Renal cortical epithelial cell (primary cell): ENCODE results near the gene G6PC3. TPM values are rescaled to one million over a fixed set of nuclear protein-coding genes. Genes with fewer than 3 reads are reported as not detected.
"Not testable (repeated sequence)": the region's sequence is repeated elsewhere in the genome, so short reads cannot be mapped to it uniquely, and the experiment has no call there.

ENCODE experiments used
- DNase-seq: peaks from one replicate; pipeline ENCODE4 v3.0.0-alpha.2; 2011; ENCODE audit warnings: low read depth
- total RNA-seq: library from RNA; depleted of rRNA; stranded (reverse); fragments of >200 nt; gene quantifications from 2 replicates; pipeline ENCODE4 v1.2.3, GENCODE V29; 2014

Gene G6PC3
- total RNA-seq, result 15.8 and 54.2 TPM in 2 replicates

DNA sequence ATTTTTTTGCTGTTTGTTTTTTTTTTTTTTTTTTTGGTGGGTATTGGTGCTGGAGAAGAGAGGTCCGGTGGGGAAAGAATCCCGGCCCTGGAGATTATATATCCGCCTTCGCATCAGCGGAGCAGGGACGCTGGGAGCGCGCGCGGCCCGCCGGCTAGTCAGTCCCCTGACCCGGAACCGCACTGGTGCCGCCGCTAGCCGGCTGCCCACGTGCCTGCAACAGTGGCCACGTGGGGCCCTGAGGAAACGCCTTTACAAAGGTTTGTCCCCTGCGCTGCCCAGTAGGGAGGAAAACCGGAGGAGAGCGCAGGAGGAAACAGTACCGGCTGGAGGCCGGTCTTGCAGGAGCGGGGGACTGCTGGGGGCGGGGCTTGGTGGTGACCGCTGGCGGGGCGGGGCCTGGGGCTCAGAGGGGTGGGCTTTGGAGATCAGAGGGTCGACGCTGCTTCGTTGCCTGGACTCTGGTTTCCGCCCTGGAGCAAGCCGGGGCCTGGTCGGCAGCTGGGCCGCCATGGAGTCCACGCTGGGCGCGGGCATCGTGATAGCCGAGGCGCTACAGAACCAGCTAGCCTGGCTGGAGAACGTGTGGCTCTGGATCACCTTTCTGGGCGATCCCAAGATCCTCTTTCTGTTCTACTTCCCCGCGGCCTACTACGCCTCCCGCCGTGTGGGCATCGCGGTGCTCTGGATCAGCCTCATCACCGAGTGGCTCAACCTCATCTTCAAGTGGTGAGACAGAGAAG lies at the start of gene G6PC3:
Gene G6PC3 (plus strand): TSS at position 281 of the 743 bp plus-strand sequence. CDS start 231 bp downstream, at position 512.
- DNase-seq, result peak; percentile 93

DNA sequence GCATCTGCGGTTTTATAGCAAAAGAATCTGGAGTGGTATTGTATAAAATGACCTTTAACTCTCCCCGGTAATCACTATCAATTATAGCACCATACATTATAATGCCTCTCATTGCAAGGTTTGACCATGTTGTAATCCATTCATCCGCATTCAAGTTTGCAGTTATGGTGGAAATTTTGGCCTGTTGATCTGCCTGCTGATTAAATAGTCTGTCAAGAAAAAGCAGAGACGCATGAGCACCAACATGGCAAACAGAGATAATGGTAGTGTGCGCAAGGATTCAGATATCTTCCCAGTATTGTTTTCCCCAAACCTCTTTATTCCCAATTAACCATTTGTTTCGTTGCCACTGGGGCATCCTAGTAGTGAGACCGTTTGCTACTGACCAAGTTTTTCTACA lies 49.3 kb upstream of the G6PC3 start:
- not testable (repeated sequence) for DNase-seq

GRCh38 chr17:44022246-44022645 lies 48.3 kb upstream of the G6PC3 start:
- no peak for DNase-seq

- no peak for DNase-seq
Measured at GRCh38 chr17:44023545-44024270, 46.8 kb upstream of the G6PC3 start.

DNA sequence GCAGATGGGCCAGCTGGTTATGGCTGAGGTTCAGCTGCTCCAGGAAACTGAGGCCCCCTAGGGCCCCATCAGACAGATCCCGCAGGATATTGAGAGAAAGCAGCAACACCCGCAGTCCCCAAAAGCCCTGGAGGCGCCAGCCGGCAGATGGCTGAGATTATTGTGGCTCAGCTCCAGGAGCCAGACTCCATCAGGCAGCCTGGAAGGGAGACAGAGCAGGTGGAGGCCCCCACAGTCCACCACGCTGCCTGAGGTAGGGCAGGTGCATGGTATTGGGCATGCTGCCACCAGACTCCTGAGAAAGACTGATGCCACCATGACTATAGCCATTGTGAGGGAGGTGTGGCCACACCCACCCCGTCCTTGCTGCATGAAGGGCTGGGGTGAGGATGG lies 46.3 kb upstream of the G6PC3 start:
- DNase-seq, result no peak

GRCh38 chr17:44024853-44025252 lies 45.7 kb upstream of the G6PC3 start:
- DNase-seq, result no peak

- DNase-seq, result no peak
Measured at GRCh38 chr17:44029736-44030135, 40.8 kb upstream of the G6PC3 start.

GRCh38 chr17:44030482-44030881 lies 40.1 kb upstream of the G6PC3 start:
- DNase-seq, result no peak

DNA sequence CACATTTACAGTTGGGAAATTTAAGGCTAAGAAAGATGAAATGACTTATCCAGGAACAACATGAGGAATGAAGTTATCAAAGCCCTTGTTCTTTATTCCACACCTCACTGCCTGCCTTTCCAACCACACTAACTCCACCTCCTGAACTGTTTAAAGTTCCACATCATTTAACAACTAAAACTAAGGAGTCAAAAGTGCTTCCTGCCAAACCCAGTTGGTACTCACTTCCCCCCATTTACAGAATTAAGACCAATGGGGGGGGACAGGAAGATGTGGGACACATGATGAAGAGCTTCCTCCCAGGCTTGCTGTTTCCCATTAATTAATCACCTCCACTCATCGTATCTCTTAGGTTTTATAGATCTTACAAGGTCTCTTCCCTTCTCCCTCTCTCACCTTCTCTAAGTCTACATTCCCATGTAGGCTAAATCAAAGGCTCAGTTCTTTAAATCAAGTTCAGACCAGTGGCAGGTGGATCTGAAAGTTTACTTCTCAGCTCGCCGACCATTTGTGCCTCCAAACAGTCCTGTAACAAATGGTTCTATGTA lies 36.6 kb upstream of the G6PC3 start:
- DNase-seq, result peak; percentile 69

GRCh38 chr17:44034688-44035087 lies 35.8 kb upstream of the G6PC3 start:
- not testable (repeated sequence) for DNase-seq

DNA sequence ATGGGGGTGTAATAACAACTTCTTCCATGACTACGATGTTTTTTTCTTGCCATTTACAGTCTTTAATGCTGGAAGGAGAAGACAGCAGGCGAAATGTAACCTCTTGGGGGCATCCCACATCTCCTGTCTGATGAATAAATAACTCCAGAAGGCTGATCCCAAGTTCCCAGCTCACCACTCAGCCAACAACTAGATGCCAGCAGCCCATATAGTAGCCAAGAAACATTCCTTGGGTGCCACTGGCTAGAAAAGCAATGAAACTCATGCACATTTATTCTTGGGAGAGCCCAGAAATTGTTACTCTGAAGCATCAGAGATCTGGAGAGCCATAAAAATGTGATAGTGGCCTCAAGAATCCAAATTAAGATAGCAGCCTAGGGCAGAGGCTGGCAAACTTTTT lies 33.1 kb upstream of the G6PC3 start:
- no peak for DNase-seq

DNA sequence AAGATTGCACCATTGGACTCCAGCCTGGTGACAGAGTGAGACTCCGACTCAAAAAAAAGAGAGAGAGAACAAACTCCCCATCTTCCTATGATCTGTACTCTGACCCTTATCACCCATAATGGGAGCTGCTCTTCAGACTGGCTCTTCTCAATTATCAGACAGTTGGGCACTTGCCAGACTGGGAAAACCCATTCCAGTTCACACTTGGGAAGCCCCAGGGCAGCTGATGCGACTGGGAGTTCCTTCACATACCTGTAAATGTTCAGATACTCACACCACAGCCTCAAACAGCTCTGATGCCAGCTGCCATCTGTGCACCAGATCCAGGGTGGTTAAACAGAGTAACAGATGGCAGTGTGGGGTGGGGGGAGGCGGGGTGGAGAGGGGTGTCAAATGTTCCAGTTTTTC lies 31.9 kb upstream of the G6PC3 start:
- peak; percentile 16 for DNase-seq

DNA sequence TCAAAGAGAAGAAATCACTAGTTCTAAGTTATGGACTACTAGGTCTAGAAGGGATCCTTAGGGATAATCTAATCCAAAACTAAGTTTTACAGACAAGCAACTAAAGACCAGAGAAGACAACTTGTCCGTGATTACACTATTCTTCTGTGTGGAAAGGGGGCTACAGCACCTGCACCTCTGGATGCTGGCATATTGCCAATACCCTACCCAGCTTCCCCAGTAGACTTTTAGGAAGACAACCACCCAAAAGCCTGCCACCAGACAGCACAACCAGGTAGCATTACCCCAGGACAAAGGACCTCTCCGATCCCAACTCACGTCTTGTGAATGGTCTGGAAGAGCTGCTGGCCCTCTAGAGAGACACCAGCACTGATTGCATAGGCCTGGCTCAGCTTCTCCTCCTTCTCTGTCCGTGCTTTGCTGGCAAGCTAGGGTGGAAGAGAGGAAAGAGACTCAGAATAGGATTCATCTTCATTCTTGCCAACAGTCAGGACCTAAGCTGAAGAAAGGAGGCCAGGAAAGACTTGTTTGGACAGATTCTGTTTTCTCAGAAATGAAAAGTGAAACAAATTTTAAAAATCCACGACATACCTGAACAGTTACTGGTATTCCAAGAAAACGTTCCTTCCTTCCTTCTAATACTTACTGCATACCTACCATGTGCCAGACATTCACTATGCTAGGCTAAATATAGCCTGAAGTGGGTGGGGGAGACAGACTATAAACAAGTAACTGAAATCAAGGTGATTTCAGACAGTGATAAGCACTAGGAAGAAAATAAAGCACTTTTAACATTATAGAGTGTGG lies 30.5 kb upstream of the G6PC3 start:
- peak; percentile 23 for DNase-seq

GRCh38 chr17:44043272-44043696 lies 27.3 kb upstream of the G6PC3 start:
- DNase-seq, result no peak

- peak; percentile 35 for DNase-seq
Measured at GRCh38 chr17:44044071-44044470, 26.5 kb upstream of the G6PC3 start.

GRCh38 chr17:44045486-44045885 lies 25.0 kb upstream of the G6PC3 start:
- DNase-seq, result no peak

DNA sequence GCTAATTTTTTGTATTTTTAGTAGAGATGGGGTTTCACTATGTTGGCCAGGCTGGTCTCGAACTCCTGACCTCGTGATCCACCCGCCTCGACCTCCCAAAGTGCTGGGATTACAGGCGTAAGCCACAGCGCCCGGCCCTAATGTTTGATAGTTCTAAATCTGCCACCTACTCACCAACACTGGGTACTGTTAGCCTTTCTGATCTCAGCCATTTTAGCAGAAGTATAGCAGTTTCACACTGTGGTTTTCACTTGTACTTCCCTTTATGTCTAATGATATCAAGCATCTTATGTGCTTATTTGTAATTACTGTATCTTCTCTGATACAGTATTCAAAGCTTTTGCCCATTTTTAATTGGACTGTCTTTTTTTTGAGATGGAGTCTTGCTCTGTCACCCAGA lies 23.6 kb upstream of the G6PC3 start:
- not testable (repeated sequence) for DNase-seq

- no peak for DNase-seq
Measured at GRCh38 chr17:44049294-44050060, 21.1 kb upstream of the G6PC3 start.

- no peak for DNase-seq
Measured at GRCh38 chr17:44053125-44053872, 17.2 kb upstream of the G6PC3 start.

DNA sequence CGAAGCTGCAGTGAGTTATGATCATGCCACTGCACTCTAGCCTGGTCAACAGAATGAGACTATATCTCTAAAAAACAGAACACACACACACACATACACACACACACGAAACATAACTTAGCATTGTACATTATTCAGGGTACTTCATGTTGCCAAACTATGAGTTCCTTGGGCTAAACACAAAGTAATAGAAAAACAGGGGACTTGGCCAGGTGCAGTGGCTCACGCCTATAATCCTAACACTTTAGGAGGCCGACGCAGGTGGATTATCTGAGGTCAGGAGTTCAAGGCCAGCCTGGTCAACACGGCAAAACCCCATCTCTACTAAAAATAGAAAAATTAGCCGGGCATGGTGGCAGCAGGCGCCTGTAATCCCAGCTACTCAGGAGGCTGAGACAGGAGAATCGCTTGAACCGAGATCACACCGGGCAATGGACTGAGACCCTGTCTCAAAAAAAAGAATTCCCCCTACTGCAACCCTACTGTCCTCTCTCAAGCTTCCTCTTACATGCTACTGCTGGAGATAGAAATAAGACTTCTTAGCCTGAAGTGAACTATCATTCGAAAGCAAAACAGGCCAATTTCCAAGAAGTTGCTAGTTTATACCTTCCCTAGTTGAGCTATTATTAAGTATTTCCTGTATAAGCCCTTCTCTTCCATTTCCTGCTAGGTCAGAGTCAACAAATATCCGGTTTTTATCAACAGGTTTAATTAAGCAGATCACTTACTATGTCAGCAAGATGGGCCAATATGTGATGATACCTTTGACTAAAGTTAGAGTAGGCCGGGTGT lies 11.2 kb upstream of the G6PC3 start:
- no peak for DNase-seq
